T-helper 2 cell treated with Interferon-gamma antibody and Interleukin-4, amounts not matched to agents 100 ng/mL and 5 ng/mL, for 36 hours (primary cell): Measurements from ENCODE around the gene TNK1. TPM values are rescaled to one million over a fixed set of nuclear protein-coding genes. Genes with fewer than 3 reads are reported as not detected.

ENCODE experiments used
- intact Hi-C: fragments of 100-400 bp; cut with micrococcal nuclease; formaldehyde crosslinking; loops from one replicate; pipeline ENCODE4 v1.15.1; 2023
- total RNA-seq: library from RNA; stranded (reverse); gene quantifications from 2 replicates; pipeline ENCODE4 v1.2.3, GENCODE V29; 2022

TNK1 gene
- total RNA-seq, result 1.2 and 1.4 TPM in 2 replicates

GRCh38 chr17:7380855-7381683 lies at the start of gene TNK1:
Gene TNK1 (plus strand): TSS chr17:7381089. CDS start chr17:7382927, 1,838 bp downstream.
- intact Hi-C loops, result no loop called here

GRCh38 chr17:7332111-7332510 lies 48.8 kb upstream of the TNK1 start:
- intact Hi-C loops, result loop anchor here (10.0 kb wide), 1 partner anchor 353 kb away; the partner anchor contains the start of genes TP53 and WRAP53

DNA sequence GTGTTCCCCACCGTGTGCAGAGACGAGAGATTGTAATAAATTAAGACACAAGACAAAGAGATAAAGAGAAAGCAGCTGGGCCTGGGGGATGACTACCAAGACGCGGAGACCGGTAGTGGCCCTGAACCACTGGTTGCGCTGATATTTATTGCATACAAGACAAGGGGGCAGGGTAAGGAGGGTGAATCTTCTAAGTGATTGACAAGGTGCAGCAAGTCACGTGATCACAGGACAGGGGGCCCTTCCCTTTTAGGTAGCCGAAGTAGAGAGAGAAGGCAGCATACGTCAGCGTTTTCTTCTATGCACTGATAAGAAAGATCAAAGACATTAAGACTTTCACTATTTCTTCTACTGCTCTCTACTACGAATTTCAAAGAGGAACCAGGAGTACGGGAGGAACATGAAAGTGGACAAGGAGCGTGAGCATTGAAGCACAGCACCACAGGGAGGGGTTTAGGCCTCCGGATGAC lies 48.3 kb upstream of the TNK1 start:
- intact Hi-C loops, result loop anchor here (10.0 kb wide), 1 partner anchor 352 kb away; the partner anchor contains the start of genes TP53 and WRAP53

DNA sequence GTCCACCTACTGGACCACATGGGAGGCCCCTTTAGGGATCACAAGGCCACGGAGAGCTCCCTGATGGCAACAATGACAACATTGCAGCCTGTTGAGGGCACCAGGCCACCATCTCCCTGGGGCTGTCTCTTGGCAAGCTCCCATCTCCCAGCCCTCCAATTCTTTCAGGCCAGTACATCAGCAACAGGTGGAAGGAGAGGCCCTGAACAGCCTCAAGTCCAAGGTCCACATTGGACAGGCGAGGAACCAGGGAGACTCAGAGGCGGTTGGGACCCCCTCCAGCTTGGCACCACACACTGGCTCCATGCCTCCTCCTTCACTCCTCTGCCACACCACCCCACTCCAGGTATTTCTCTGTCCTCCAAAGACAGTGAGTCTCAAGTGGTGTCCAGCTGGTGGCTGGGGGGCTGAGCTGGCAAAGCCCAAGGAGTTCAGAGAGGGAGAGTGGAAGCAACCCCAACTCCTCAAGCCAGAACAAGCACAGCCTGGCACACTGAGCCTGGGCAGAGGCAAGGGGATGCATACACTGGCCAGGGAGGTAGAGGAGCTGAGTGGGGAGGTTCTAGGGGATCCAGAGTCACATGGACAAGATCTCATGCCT lies 45.9 kb upstream of the TNK1 start:
- intact Hi-C loops, result loop anchor here (10.0 kb wide), 1 partner anchor 350 kb away; the partner anchor contains the start of genes TP53 and WRAP53

GRCh38 chr17:7335765-7336164 lies 45.1 kb upstream of the TNK1 start:
- intact Hi-C loops, result loop anchor here (2.0 to 10.0 kb wide), 2 partner anchors 15 to 349 kb away; partner anchors contain the start of genes TP53 and WRAP53

- intact Hi-C loops, result loop anchor here (2.0 to 10.0 kb wide), 2 partner anchors 14 to 348 kb away; partner anchors contain the start of genes TP53 and WRAP53
Measured at GRCh38 chr17:7336240-7337175, 44.4 kb upstream of the TNK1 start, which contains the start of gene ACAP1. Gene ACAP1 (plus strand): TSS chr17:7336529. CDS start chr17:7336735, 206 bp downstream.

DNA sequence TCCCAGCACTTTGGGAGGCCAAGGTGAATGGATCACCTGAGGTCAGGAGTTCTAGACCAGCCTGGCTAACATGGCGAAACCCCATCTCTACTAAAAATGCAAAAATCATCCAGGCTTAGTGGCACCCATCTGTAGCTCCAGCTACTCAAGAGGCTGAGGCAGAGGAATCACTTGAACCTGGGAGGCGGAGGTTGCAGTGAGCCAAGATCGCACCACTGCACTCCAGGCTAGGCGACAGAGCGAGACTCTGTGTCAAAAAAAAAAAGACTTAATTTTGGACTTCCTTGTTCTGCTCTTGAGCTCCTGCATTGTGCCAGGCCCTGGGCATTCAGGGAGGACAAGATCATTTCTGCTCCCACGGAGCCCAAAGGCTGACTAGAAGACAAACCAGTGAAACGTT lies 43.3 kb upstream of the TNK1 start:
- intact Hi-C loops, result loop anchor here (2.0 to 10.0 kb wide), 2 partner anchors 13 to 347 kb away; partner anchors contain the start of genes TP53 and WRAP53

DNA sequence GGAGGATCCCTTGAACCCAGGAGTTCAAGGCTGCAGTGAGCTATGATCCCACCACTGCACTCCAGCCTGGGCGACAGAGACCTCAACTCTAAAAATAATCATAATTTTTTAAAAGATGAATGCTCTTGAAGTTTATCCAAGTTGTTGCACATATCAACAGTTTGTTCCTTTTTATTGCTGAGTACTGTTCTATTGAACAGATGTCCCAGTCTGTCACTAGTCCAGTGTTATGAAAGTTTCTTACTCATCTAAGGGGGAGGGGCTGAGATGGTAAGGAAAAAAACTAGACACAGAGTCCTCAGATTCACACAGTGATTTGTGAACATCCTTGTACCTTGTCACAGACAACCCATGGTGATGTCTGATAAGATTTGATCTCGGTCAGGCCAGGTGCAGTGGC lies 40.7 kb upstream of the TNK1 start:
- intact Hi-C loops, result no loop called here

GRCh38 chr17:7341842-7342241 lies 39.0 kb upstream of the TNK1 start:
- intact Hi-C loops, result no loop called here

DNA sequence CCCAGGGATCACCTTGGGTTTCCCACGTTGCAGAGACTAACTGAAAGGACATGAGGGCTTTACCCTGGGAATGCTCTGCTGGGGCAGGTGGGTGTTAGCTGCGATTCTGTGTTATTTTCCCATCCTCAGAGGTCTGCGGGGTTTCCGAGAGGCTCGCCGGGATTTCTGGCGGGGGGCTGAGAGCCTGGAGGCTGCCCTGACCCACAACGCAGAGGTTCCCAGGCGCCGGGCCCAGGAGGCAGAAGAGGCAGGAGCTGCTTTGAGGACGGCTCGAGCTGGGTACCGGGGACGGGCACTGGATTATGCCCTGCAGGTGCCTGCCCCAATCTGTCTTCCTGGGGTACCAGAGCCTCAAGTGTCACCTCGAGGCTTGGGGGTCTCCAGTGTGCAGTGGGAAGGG lies 37.6 kb upstream of the TNK1 start:
- intact Hi-C loops, result no loop called here

DNA sequence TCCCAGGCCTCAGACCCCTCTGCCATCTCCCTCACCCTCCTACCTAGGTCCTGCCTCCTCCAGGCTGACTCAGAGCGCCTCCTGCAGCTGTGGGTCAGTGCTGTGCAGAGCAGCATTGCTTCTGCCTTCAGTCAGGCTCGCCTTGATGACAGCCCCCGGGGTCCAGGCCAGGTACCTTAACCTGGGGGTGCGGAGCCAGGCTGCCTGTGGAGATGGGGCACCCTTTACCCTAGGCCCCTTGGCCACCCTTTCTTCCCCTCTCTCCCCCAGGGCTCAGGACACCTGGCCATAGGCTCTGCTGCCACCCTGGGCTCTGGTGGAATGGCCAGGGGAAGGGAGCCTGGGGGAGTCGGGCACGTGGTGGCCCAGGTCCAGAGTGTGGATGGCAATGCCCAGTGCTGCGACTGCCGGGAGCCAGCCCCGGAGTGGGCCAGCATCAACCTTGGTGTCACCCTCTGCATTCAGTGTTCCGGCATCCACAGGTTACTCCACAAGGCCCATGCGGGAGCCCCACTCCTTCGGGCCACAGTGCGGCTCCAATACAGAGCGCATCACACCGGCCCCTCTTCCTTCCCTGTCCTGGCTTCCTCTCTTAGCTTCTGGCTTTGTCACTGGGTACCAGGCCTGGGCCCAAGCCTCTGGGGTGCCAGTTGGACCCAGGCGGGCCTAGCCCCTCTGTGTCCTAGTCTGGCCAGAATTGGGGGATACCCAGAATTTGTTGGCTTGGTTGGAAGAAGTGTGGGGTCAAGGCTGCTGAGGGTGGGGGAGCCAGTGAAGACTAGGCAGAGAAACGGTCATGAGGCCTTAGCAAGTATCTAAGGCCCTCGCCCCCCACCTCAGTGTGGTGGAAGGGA lies 33.9 kb upstream of the TNK1 start:
- intact Hi-C loops, result no loop called here

DNA sequence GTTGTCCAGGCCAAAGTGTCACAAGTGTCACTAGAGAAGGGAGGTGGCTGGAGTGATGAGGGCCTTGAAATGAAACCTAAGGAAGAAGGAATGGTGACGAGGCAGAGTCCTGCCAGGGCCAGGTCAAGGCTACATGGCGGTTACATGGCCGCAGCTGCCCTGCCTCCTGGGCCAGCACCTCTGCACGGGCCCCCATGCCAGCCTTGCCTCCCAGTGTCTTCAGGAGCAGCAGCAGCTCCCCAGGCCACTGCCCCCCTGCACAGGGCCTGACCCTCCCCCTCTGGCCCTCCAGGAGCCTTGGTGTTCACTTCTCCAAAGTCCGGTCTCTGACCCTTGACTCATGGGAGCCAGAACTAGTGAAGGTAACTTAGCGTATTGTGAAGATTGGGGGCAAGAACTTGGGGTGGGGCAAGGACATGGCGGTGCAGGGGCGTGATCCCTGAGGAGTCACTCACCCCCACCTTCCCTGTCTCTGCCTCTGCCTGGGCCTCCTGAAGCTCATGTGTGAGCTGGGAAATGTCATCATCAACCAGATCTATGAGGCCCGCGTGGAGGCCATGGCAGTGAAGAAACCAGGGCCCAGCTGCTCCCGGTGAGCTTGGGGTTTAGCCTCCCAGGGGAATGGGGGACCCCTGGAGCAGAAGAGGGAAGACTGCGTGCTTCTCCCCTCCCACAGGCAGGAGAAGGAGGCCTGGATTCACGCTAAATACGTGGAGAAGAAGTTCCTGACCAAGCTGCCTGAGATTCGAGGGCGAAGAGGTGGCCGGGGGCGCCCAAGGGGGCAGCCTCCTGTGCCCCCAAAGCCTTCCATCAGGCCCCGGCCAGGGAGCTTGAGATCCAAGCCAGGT lies 33.0 kb upstream of the TNK1 start:
- intact Hi-C loops, result no loop called here

GRCh38 chr17:7348478-7349242 lies 32.2 kb upstream of the TNK1 start:
- intact Hi-C loops, result no loop called here

- intact Hi-C loops, result loop anchor here (1.0 to 10.0 kb wide), 7 partner anchors 15 to 335 kb away; partner anchors contain the start of genes ACAP1, EIF5A, NEURL4 and POLR2A
Measured at GRCh38 chr17:7351665-7352502, 29.0 kb upstream of the TNK1 start, which contains the start of gene KCTD11. Gene KCTD11 (plus strand): TSS chr17:7352162.

GRCh38 chr17:7352503-7352889 lies 28.4 kb upstream of the TNK1 start:
- intact Hi-C loops, result loop anchor here (5.0 to 10.0 kb wide), 4 partner anchors 45 to 335 kb away; partner anchors contain the start of genes EIF5A, POLR2A, SLC35G6 and TMEM256

DNA sequence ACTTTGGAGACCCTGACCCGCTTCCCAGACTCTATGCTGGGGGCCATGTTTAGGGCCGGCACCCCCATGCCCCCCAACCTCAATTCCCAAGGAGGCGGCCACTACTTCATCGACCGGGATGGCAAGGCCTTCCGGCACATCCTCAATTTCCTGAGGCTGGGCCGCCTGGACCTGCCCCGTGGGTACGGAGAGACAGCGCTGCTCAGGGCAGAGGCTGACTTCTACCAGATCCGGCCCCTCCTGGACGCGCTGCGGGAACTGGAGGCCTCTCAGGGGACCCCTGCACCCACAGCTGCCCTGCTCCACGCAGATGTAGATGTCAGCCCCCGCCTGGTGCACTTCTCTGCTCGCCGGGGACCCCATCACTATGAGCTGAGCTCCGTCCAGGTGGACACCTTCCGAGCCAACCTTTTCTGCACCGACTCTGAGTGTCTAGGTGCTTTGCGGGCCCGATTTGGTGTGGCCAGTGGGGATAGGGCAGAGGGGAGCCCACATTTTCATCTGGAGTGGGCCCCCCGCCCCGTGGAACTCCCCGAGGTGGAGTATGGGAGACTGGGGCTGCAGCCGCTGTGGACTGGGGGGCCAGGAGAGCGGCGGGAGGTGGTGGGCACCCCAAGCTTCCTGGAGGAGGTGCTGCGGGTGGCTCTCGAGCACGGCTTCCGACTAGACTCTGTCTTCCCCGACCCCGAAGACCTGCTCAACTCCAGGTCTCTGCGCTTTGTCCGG lies 27.8 kb upstream of the TNK1 start:
- intact Hi-C loops, result loop anchor here (5.0 to 10.0 kb wide), 4 partner anchors 46 to 334 kb away; partner anchors contain the start of genes EIF5A, POLR2A, SLC35G6 and TMEM256
